Gastrocnemius medialis (tissue), 4 donors: ENCODE data around the gene PPP1R7. TPM values are rescaled to one million over a fixed set of nuclear protein-coding genes. Genes with fewer than 3 reads are reported as not detected.

ENCODE experiments used
- ATAC-seq, 2 donors: fragments of 150-250 bp; one replicate each; pipeline ENCODE4 v1.9.1; 2016
- DNase-seq, 2 donors: peaks; one replicate each; pipeline ENCODE4 v3.0.0-alpha.2; 2019
- H3K27ac ChIP-seq, 4 donors: fragments of 200-600 bp; sonication (generic); 1 replicate in 1 of 4; 2 replicates in 3 of 4; pipeline ENCODE4 v1.5.1; 2016 to 2018; ENCODE audit warnings: mild to moderate bottlenecking in 2 of 4, moderate library complexity in 1 of 4
- H3K27me3 ChIP-seq, 3 donors: fragments of 200-600 bp; sonication (generic) in 2 of 3; 1 replicate in 1 of 3; 2 replicates in 2 of 3; pipeline versions ENCODE4 v1.5.1 to v1.6.0; 2016 to 2019; ENCODE audit warnings: mild to moderate bottlenecking in 1 of 3, moderate library complexity in 1 of 3
- H3K36me3 ChIP-seq, 2 donors: fragments of 200-600 bp; sonication (generic) in 1 of 2; one replicate each; pipeline ENCODE4 v1.5.1; 2017 to 2018
- H3K4me1 ChIP-seq, 2 donors: fragments of 200-600 bp; sonication (generic) in 1 of 2; one replicate each; pipeline ENCODE4 v1.5.1; 2016 to 2017; ENCODE audit warnings: mild to moderate bottlenecking in 2 of 2
- H3K4me3 ChIP-seq, 4 donors: fragments of 200-600 bp; sonication (generic) in 3 of 4; 1 replicate in 1 of 4; 2 replicates in 3 of 4; pipeline ENCODE4 v1.5.1; 2016 to 2019; ENCODE audit warnings: mild to moderate bottlenecking in 2 of 4
- H3K9me3 ChIP-seq, 3 donors: fragments of 200-600 bp; sonication (generic) in 2 of 3; 1 replicate in 1 of 3; 2 replicates in 2 of 3; pipeline ENCODE4 v1.5.1; 2016 to 2019
- POLR2A ChIP-seq, 2 donors: fragments of 450-650 bp; IDR thresholded peaks; one replicate each; pipeline ENCODE4 v1.6.1; 2017; ENCODE audit warnings: antibody characterized with exemption in 2 of 2, mild to moderate bottlenecking in 2 of 2, moderate library complexity in 2 of 2
- in situ Hi-C, 4 donors: fragments of 200-750 bp; cut with MboI; loops; one replicate each; pipeline versions ENCODE4 v1.15.0 to v1.8.0; 2017; ENCODE audit warnings: low sequenced_read_pairs in 4 of 4
- intact Hi-C: fragments of 100-400 bp; cut with DNase I; formaldehyde crosslinking; loops from one replicate; pipeline ENCODE4 v1.15.1; 2023; ENCODE audit warnings: low total_unique reads
- total RNA-seq, 4 donors: library from RNA; depleted of rRNA; stranded (reverse); fragments of >200 nt; gene quantifications; one replicate each; pipeline versions ENCODE4 v1.1.0 to v1.2.3, GENCODE V29; 2016
- TF ChIP-seq, protein P1 (sequence below), 5 experiments: fragments of 450-650 bp in 3 of 5; fragments of 200-600 bp in 2 of 5; sonication (generic) in 2 of 5; IDR thresholded peaks in 4 of 5; conservative IDR thresholded peaks in 1 of 5; 1 replicate in 4 of 5; 2 replicates in 1 of 5; pipeline ENCODE4 v1.5.1; 2016 to 2019; ENCODE audit warnings: antibody characterized with exemption in 5 of 5, mild to moderate bottlenecking in 3 of 5, moderate library complexity in 3 of 5

Gene PPP1R7
- total RNA-seq, 4 donors from 2014 or later = 58.6 to 87.8 (median 67.2) TPM

- intact Hi-C loops = no loop called here
- no peaks in the 10 kb centered on the region for H3K27me3 ChIP-seq
- no peak for ATAC-seq
- no peak overlapping the region for H3K27ac ChIP-seq
- no peak overlapping the region for H3K4me3 ChIP-seq
- no peaks in the 10 kb centered on the region for H3K9me3 ChIP-seq
- DNase-seq = no peak
- no peak for TF ChIP-seq POLR2A (IDR thresholded peaks at IDR 0.05)
- TF ChIP-seq, protein P1, sequence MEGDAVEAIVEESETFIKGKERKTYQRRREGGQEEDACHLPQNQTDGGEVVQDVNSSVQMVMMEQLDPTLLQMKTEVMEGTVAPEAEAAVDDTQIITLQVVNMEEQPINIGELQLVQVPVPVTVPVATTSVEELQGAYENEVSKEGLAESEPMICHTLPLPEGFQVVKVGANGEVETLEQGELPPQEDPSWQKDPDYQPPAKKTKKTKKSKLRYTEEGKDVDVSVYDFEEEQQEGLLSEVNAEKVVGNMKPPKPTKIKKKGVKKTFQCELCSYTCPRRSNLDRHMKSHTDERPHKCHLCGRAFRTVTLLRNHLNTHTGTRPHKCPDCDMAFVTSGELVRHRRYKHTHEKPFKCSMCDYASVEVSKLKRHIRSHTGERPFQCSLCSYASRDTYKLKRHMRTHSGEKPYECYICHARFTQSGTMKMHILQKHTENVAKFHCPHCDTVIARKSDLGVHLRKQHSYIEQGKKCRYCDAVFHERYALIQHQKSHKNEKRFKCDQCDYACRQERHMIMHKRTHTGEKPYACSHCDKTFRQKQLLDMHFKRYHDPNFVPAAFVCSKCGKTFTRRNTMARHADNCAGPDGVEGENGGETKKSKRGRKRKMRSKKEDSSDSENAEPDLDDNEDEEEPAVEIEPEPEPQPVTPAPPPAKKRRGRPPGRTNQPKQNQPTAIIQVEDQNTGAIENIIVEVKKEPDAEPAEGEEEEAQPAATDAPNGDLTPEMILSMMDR (IDR thresholded peaks at IDR 0.05 in 4 of 5, conservative IDR thresholded peaks at IDR 0.05 in 1 of 5) = no peak
- no peaks in the 10 kb centered on the region for H3K4me1 ChIP-seq
- in situ Hi-C loops = no loop called here
- no peaks in the 10 kb centered on the region for H3K36me3 ChIP-seq
These were observed 49.9 kb downstream of the PPP1R7 start for GRCh38 chr2:241199897-241200821.

GRCh38 chr2:241200822-241201395, 50.6 kb downstream of the PPP1R7 start:
- intact Hi-C loops (no loop called here), in situ Hi-C loops (no loop called here)
- Histone ChIP-seq H3K4me1 (no peaks in the 10 kb centered on the region), H3K27ac (no peak overlapping the region), H3K9me3 (no peaks in the 10 kb centered on the region), H3K27me3 (no peaks in the 10 kb centered on the region), H3K4me3 (no peak overlapping the region), H3K36me3 (no peaks in the 10 kb centered on the region)
- TF ChIP-seq, protein P1 (IDR thresholded peaks at IDR 0.05 in 4 of 5, conservative IDR thresholded peaks at IDR 0.05 in 1 of 5) = no peak
- no peak for TF ChIP-seq POLR2A (IDR thresholded peaks at IDR 0.05)
- ATAC-seq (no peak), DNase-seq (no peak)

GRCh38 chr2:241201445-241202267, 51.4 kb downstream of the PPP1R7 start:
- no peak overlapping the region for H3K4me3 ChIP-seq
- H3K9me3 ChIP-seq = no peaks in the 10 kb centered on the region
- ATAC-seq = no peak
- TF ChIP-seq, protein P1 (IDR thresholded peaks at IDR 0.05 in 4 of 5, conservative IDR thresholded peaks at IDR 0.05 in 1 of 5) = no peak
- TF ChIP-seq POLR2A (IDR thresholded peaks at IDR 0.05) = no peak
- no peak overlapping the region for H3K27ac ChIP-seq
- no peaks in the 10 kb centered on the region for H3K4me1 ChIP-seq
- H3K27me3 ChIP-seq = no peaks in the 10 kb centered on the region
- intact Hi-C loops = no loop called here
- DNase-seq = no peak
- in situ Hi-C loops = no loop called here
- H3K36me3 ChIP-seq = no peaks in the 10 kb centered on the region

DNA sequence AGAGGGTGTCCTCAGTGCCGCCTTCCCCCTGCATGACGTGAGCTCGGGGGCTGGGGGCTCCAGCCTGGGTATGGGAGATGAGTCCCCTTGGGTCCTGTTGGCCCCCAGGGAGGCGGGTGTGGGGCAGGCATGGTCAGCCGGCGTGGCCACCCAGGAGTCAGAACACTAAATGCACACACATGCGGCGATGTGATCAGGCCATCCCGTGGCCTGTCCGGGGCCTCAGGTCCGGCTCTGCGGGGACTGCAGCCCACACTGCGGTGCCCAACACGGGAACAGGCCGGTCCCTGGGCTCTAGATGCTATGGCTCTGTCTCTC, 52.0 kb downstream of the PPP1R7 start:
- in situ Hi-C loops (no loop called here), intact Hi-C loops (no loop called here)
- no peaks in the 10 kb centered on the region for H3K4me1 ChIP-seq
- no peak overlapping the region for H3K4me3 ChIP-seq
- DNase-seq = no peak
- H3K9me3 ChIP-seq = no peaks in the 10 kb centered on the region
- no peak overlapping the region for H3K27ac ChIP-seq
- ATAC-seq = no peak
- TF ChIP-seq POLR2A (IDR thresholded peaks at IDR 0.05) = no peak
- TF ChIP-seq, protein P1 (IDR thresholded peaks at IDR 0.05 in 4 of 5, conservative IDR thresholded peaks at IDR 0.05 in 1 of 5) = no peak
- H3K27me3 ChIP-seq = no peaks in the 10 kb centered on the region
- no peaks in the 10 kb centered on the region for H3K36me3 ChIP-seq
